ENCODE data around the gene CD6.

GRCh38 chr11:61052182-61052972 lies 80.9 kb downstream of the CD6 start:
- TF ChIP-seq CTCF (IDR thresholded peaks at IDR 0.05) (no peak), POLR2A (IDR thresholded peaks at IDR 0.05) (no peak)
